ENCODE measurements around the gene IKZF5.

The IKZF5 gene

DNA sequence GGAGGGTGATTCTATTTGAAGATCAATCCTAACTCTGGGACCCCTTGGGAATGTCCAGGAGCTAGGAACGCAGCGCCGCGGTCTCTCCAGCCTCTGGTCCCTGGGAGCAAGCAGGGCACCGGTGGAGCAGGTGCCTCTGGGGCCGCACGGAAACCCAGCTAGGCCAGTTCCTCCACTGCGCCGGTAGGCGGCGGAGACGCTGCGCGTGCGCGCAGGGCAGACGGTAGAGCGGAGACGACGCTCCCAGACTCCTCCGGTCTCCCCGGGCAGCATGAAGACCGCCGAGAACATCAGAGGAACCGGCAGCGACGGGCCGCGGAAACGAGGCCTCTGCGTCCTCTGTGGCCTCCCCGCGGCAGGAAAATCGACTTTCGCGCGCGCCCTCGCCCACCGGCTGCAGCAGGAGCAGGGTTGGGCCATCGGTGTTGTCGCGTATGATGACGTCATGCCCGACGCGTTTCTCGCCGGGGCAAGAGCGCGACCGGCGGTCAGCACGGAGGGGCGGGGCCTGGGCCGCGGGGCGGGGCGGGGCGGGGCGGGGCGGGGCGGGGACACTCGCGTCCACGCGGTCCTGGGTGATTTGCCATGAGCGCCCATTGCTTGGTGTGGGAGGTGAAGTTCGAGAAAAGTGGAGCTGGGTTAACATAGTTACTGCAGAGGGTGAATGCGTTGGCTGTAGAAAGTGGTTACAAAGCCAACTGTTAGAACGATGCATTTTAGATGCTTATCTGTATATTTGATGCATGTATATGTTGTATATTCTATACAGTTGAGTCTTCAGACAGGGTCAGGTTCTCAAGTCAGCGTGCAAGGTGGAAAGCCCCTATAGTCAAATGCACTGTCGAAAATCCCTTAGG lies 28.2 kb downstream of the IKZF5 start, which contains the start of gene PSTK:
TSS of gene PSTK (plus strand) at position 193 of the 857 bp plus-strand sequence. CDS start at position 272, 79 bp downstream.
- peak; percentile 88 for DNase-seq

DNA sequence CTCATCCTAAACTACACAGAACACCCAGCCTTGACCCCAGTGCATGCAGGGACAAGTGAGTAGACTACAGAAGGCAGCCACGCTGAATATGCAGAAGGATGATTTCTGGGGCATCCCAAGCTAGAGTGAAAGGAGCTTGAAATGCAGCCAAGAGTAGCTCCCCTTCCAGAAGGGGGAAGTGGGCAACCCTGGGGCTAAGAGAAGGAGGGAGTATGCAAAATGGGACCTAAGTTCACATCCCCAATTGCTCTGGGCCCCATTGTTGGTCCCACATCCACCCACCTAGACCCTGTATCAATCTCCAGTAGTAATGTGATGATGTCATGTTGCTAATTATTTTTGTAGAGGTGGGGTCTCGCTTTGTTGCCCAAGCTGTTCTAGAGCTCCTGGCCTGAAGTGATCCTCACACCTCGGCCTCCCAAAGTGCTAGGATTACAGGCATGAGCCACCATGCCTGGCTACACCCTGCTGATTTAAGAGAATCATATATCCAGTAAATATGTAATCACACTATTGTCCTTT lies 34.0 kb downstream of the IKZF5 start:
- DNase-seq, result no peak

DNA sequence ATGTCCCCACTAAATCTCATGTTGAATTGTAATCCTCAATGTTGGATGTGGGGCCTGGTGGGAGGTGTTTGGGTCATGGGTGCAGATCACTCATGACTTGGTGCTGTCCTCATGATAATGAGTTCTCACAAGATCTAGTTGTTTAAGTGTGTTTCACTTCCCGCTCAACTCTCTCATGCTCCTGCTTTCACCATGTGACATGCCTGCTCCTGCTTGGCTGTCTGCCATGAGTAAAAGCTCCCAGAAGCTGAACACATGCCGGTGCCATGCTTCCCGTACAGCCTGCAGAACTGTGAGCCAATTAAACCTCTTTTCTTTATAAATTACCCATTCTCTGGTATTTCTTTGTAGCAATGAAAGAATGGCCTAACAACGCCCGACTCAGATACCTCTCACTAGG lies 34.6 kb downstream of the IKZF5 start:
- no peak for DNase-seq

DNA sequence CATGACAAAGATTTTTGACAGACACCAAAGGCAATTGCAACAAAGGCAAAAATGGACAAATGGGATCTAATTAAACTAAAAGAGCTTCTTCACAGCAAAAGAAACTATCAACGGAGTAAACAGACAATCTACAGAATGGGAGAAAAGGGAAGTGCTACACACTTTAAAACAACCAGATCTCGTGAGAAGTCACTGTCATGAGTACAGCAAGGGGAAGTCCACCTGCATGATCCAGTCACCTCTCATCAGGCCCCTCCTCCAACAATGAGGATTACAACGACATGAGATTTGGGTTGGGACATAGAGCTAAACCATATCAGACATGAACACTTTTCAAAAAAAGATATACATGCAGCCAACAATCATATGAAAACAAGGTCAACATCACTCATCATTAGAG lies 39.9 kb downstream of the IKZF5 start:
- DNase-seq, result no peak

DNA sequence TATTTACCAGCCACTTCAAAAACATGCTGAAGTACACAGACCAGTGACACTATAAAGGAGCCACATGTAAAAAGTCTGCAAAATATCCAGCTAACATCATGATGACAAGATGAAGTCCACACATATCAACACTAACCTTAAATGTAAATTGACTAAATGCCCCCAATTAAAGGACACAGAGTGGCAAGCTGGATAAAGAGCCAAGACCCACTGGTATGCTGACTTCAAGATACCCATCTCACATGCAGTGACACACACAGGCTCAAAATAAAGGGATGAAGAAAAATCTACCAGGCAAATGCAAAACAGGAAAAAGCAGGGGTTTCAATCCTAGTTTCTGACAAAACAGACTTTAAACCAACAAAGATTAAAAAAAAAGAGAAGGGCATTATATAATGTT lies 41.7 kb downstream of the IKZF5 start:
- DNase-seq, result no peak

DNA sequence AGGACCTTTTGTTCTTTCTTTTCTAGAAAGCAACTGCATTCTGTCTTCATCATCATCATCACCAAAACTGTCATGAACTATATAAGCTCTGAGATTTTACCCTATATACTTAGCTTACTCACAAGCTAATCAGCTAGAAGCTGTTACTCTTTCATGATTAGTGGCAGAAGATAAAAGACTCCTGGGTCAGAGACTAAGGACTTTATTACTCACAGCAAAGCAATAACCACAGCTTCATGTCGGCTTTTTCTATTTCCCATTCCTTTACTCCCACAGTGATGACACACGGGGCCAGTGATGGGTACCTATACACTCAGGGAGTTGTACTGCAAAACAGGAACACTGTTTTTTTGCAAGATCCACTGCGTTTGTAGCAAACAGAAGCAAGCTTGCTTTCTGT lies 46.2 kb downstream of the IKZF5 start:
- DNase-seq, result no peak

DNA sequence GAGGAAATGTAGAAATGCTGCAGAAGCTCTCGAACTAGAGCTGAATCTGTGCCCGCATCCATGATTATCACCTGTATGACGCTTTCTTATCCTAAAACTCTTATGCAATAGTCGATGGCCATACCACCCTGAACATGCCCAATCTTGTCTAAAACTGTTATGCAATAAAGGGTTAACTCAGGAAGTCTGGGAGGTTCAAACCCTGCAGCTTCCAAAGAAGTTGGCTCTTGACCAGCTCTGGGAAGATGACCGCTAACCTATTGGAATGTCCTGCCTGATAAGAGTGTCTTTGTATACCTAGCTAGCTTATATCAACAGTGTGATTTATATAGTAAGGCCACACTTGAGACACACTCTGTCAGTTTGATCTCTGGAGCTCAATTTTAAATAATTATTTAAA lies 51.1 kb downstream of the IKZF5 start:
- no peak for DNase-seq

DNA sequence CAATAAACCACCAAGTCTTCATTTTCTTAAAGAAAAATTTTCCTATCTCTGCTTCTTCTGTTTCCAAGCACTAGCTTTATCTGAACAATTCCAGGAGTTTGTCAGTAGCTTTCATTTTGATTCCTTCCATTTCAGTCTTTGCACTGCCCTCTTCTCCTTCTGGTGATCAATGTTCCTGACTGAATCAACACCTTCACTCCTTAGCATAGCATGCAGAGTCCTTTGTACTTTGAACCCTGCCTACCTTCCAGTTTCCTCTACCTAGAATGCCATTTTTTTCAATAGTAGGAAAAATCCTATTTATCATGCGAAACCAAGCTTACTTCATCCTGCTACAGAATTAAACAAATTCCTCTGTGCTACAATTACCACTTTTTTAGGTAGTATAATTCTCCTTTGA lies 52.7 kb downstream of the IKZF5 start:
- DNase-seq, result no peak

DNA sequence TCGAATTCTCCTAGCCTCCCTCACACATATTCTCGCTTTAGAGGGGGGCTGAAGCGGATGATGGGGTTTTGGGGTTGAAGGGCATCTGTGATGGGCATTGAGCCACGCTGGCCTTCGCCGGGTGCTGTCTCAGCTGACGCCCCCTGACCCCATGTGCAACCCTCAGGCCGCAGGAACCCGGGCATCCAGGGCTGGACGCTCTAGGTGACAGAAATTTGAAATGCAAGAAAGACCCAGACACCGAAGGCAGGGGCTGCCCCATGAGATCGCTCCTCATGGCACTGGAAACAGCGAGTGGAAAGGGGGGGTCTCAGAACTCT lies 53.9 kb downstream of the IKZF5 start:
- no peak for DNase-seq

DNA sequence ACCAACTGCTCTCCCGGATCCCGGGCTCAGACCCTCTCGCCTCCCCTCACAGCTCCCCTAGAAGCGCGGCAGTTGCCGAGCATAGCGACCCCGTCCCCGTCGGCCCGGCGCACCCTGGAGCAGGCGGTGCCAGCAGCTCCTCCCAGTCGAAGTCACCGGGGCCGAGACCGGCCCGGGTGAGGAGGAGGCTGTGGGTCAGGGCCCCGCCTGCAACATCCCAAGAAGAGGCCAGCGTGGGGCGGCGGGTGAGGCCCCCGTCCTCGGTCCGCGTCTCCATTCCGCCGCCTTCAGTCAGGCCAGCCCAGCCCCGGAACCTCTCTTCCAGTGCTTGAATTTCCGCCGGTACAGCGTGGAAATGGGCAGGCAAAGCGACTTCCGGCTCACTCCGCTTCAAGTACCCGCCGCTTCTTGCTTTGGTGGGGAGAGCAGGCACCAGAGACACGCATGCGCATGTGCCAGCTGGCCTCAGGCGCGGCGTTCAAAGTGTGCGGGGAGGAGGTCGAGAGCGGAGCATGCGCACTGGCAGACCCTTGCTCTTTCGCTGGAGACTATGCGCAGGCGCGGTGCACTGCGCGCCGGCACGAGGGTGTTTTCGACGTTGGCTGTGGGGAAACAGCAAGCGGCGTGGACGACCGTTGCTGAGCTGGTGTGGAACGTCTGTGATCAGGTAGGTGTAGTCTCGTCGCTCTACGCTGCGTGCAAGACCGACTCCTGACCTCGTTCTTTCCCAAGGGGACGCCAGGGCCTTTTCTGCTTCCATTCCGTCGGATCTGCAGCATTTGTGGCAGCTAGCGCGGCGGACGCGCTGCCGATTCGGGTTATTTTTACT lies 54.5 kb downstream of the IKZF5 start, which contains the start of gene C10orf88:
TSS of gene C10orf88 (minus strand) at position 326 of the 829 bp plus-strand sequence. CDS start at position 277, 49 bp downstream.
- DNase-seq, result peak; percentile 99

DNA sequence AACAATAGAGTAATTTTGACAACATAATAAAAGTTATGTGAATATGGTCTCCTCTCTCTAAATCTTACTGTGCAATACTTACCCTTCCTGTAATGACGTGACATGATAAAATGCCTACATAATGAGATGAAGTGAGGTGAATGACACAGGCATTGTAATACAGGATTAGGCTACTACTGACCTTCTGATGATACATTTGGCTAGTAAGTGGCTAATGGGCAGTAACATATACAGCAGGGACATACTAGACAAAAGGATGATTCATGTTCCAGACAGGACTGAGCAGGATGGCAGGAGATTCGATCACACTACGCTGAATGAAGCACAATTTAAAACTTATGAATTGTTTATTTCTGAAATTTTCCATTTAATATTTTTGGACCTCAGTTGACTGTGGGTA lies 59.3 kb downstream of the IKZF5 start:
- no peak for DNase-seq
